WTC11 (cell line): Measurements from ENCODE around the gene SETD7. TPM values are rescaled to one million over a fixed set of nuclear protein-coding genes. Genes with fewer than 3 reads are reported as not detected.
A peak's percentile ranks its signal among the peaks of the same experiment; 100 is the strongest.

Experiments
- ATAC-seq: fragments of 200-7000 bp; cut with Tn5 transposase; 2 replicates; pipeline ENCODE4 v1.10.0; 2021; ENCODE audit warnings: mild to moderate bottlenecking, moderate library complexity
- CTCF ChIA-PET: fragments of 300-600 bp; sonication (Branson Sonifier 250); formaldehyde crosslinking; loops from one replicate; lab custom pipeline; 2021; ENCODE audit warnings: antibody characterized with exemption; lab: Charles Lee
- POLR2A ChIA-PET: fragments of 350-600 bp; sonication (Branson Sonifier 250); formaldehyde crosslinking; loops from one replicate; lab custom pipeline; 2021; ENCODE audit warnings: antibody characterized with exemption; lab: Charles Lee
- DNase-seq: peaks from one replicate; pipeline ENCODE4 v3.0.0; 2021; ENCODE audit warnings: low spot score
- H3K27ac Mint-ChIP-seq: 2 replicates; pipeline ENCODE4 v1.8.0; 2021; ENCODE audit warnings: mixed read lengths
- H3K27me3 Mint-ChIP-seq: 2 replicates; pipeline ENCODE4 v1.8.0; 2021; ENCODE audit warnings: low read depth, mild to moderate bottlenecking, moderate library complexity, mixed read lengths
- H3K36me3 Mint-ChIP-seq: 2 replicates; pipeline ENCODE4 v1.8.0; 2021; ENCODE audit warnings: mixed read lengths
- H3K4me1 Mint-ChIP-seq: 2 replicates; pipeline ENCODE4 v1.8.0; 2022; ENCODE audit warnings: mixed read lengths
- H3K4me3 Mint-ChIP-seq: 2 replicates; pipeline ENCODE4 v1.8.0; 2021; ENCODE audit warnings: mild to moderate bottlenecking, moderate library complexity, mixed read lengths
- H3K9me3 Mint-ChIP-seq: 2 replicates; pipeline ENCODE4 v1.8.0; 2021; ENCODE audit warnings: mixed read lengths
- ARID4B ChIP-seq: sonication (generic); formaldehyde crosslinking; IDR thresholded peaks from 2 replicates; pipeline ENCODE4 v1.8.0; 2023; ENCODE audit warnings: missing genetic modification reagents, mild to moderate bottlenecking, borderline replicate concordance
- ATF3 ChIP-seq: sonication (generic); formaldehyde crosslinking; conservative IDR thresholded peaks from 2 replicates; pipeline ENCODE4 v1.8.1; 2022; ENCODE audit warnings: mild to moderate bottlenecking, missing genetic modification reagents
- CDX4 ChIP-seq: fragments of 250-450 bp; sonication (Bioruptor Pico); IDR thresholded peaks from 2 replicates; pipeline ENCODE4 v1.9.0; 2021; ENCODE audit warnings: moderate library complexity, mild to moderate bottlenecking, inconsistent platforms, borderline replicate concordance
- CREB1 ChIP-seq: sonication (generic); formaldehyde crosslinking; IDR thresholded peaks from 2 replicates; pipeline ENCODE4 v1.8.0; 2023; ENCODE audit warnings: mild to moderate bottlenecking, missing genetic modification reagents
- ESRRA ChIP-seq: sonication (generic); formaldehyde crosslinking; IDR thresholded peaks from 2 replicates; pipeline ENCODE4 v1.8.1; 2022; ENCODE audit warnings: mild to moderate bottlenecking, missing genetic modification reagents, borderline replicate concordance
- ETV6 ChIP-seq: sonication (generic); formaldehyde crosslinking; IDR thresholded peaks from 2 replicates; pipeline ENCODE4 v1.8.1; 2022; ENCODE audit warnings: mild to moderate bottlenecking, missing genetic modification reagents
- FOXJ3 ChIP-seq: sonication (generic); formaldehyde crosslinking; IDR thresholded peaks from 2 replicates; pipeline ENCODE4 v1.9.0; 2021; ENCODE audit warnings: missing genetic modification reagents, mild to moderate bottlenecking, borderline replicate concordance
- IRF2 ChIP-seq: sonication (generic); formaldehyde crosslinking; IDR thresholded peaks from 2 replicates; pipeline ENCODE4 v1.8.0; 2022; ENCODE audit warnings: low read depth, missing genetic modification reagents, borderline replicate concordance
- NFYB ChIP-seq: sonication (generic); formaldehyde crosslinking; conservative IDR thresholded peaks from 2 replicates; pipeline ENCODE4 v1.8.0; 2022; ENCODE audit warnings: low read depth, missing genetic modification reagents
- NR2C2 ChIP-seq: sonication (generic); formaldehyde crosslinking; IDR thresholded peaks from 2 replicates; pipeline ENCODE4 v1.8.0; 2022; ENCODE audit warnings: mild to moderate bottlenecking, missing genetic modification reagents
- RORB ChIP-seq: fragments of 250-450 bp; sonication (Bioruptor Pico); IDR thresholded peaks from 2 replicates; pipeline ENCODE4 v1.9.0; 2021; ENCODE audit warnings: mild to moderate bottlenecking
- SMAD3 ChIP-seq: sonication (generic); formaldehyde crosslinking; IDR thresholded peaks from 2 replicates; pipeline ENCODE4 v1.8.0; 2022; ENCODE audit warnings: missing genetic modification reagents, mild to moderate bottlenecking, borderline replicate concordance
- ZBTB43 ChIP-seq: sonication (generic); formaldehyde crosslinking; IDR thresholded peaks from 2 replicates; pipeline ENCODE4 v1.8.1; 2023; ENCODE audit warnings: mild to moderate bottlenecking, missing genetic modification reagents
- ZNF219 ChIP-seq: sonication (generic); formaldehyde crosslinking; IDR thresholded peaks from 2 replicates; pipeline ENCODE4 v1.8.0; 2023; ENCODE audit warnings: missing genetic modification reagents, mild to moderate bottlenecking, borderline replicate concordance
- ZNF317 ChIP-seq: sonication (generic); formaldehyde crosslinking; IDR thresholded peaks from 2 replicates; pipeline ENCODE4 v1.8.1; 2023; ENCODE audit warnings: low read depth, mild to moderate bottlenecking, moderate library complexity, missing genetic modification reagents, borderline replicate concordance
- total RNA-seq: library from RNA; stranded (reverse); gene quantifications from 3 replicates; pipeline ENCODE4 v1.2.3, GENCODE V29; 2021
- TF ChIP-seq, protein P1 (sequence below): fragments of 250-450 bp; sonication (Bioruptor Pico); IDR thresholded peaks from 2 replicates; pipeline ENCODE4 v1.9.0; 2021; ENCODE audit warnings: mild to moderate bottlenecking, borderline replicate concordance

The SETD7 gene
- total RNA-seq, 1 experiment from 2014 or later = 5.6 TPM

DNA sequence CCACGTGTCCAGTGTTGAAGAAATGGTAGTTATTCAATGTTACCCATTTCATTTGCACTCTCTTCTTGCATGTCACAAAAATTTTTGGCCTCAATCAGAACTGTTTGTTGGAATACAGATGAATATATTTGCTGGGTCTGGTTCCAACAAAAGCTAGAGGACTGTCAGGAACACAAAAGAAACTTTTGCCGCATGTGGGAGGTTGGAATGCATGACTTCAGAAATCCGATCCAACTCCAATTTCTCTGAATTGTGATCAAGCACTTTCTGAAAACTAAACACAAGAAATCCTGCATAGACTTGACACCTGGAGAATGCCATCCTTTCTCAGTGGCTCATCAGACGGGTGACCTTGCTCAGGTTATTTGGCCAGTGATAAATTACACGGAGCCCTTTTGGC lies 15.4 kb downstream of the SETD7 start:
- TF ChIP-seq IRF2 (CRISPR knock-in tag) (no peak), ETV6 (no peak), RORB (CRISPR knock-in tag) (no peak), CREB1 (no peak), NFYB (CRISPR knock-in tag) (no peak), SMAD3 (CRISPR knock-in tag) (no peak), ARID4B (CRISPR knock-in tag) (no peak), CDX4 (CRISPR knock-in tag) (no peak), FOXJ3 (CRISPR knock-in tag) (no peak), ZBTB43 (CRISPR knock-in tag) (no peak), ZNF219 (CRISPR knock-in tag) (no peak), NR2C2 (no peak), ESRRA (CRISPR knock-in tag) (no peak), ZNF317 (no peak), ATF3 (CRISPR knock-in tag) (no peak)
- TF ChIP-seq, protein P1, sequence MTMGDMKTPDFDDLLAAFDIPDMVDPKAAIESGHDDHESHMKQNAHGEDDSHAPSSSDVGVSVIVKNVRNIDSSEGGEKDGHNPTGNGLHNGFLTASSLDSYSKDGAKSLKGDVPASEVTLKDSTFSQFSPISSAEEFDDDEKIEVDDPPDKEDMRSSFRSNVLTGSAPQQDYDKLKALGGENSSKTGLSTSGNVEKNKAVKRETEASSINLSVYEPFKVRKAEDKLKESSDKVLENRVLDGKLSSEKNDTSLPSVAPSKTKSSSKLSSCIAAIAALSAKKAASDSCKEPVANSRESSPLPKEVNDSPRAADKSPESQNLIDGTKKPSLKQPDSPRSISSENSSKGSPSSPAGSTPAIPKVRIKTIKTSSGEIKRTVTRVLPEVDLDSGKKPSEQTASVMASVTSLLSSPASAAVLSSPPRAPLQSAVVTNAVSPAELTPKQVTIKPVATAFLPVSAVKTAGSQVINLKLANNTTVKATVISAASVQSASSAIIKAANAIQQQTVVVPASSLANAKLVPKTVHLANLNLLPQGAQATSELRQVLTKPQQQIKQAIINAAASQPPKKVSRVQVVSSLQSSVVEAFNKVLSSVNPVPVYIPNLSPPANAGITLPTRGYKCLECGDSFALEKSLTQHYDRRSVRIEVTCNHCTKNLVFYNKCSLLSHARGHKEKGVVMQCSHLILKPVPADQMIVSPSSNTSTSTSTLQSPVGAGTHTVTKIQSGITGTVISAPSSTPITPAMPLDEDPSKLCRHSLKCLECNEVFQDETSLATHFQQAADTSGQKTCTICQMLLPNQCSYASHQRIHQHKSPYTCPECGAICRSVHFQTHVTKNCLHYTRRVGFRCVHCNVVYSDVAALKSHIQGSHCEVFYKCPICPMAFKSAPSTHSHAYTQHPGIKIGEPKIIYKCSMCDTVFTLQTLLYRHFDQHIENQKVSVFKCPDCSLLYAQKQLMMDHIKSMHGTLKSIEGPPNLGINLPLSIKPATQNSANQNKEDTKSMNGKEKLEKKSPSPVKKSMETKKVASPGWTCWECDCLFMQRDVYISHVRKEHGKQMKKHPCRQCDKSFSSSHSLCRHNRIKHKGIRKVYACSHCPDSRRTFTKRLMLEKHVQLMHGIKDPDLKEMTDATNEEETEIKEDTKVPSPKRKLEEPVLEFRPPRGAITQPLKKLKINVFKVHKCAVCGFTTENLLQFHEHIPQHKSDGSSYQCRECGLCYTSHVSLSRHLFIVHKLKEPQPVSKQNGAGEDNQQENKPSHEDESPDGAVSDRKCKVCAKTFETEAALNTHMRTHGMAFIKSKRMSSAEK = no peak
- CTCF ChIA-PET = interaction anchor here (1.0 kb wide), 1 partner anchor 43 kb away, joined by 4 read pairs; no protein-coding TSS in a partner anchor
- 0 out of 2 replicates have a peak overlapping the region, but pooled peaks have one; percentile 9 for H3K27ac Mint-ChIP-seq

More for the DNA sequence above, 15.4 kb downstream of the SETD7 start:
- ATAC-seq (no peak), DNase-seq (no peak)
- POLR2A ChIA-PET = no interaction called here
- Mint-ChIP-seq H3K27me3 (no peaks in the 10 kb centered on the region), H3K36me3 (no peaks in the 10 kb centered on the region), H3K4me3 (no peak overlapping the region), H3K4me1 (peaks cover 17% of the 10 kb centered on the region), H3K9me3 (no peaks in the 10 kb centered on the region; the same call in 1 of the 2 replicates)
